ENCODE data around the gene RPP14.

The RPP14 gene

GRCh38 chr3:58355179-58355578 is 49.1 kb downstream of the RPP14 start:
- no peak for ATAC-seq
- TF ChIP-seq CREB5 (CRISPR knock-in tag; IDR thresholded peaks at IDR 0.05; ENCODE audit: low read depth) (no peak), ISL1 (CRISPR knock-in tag; IDR thresholded peaks at IDR 0.05) (no peak), TSHZ2 (CRISPR knock-in tag; IDR thresholded peaks at IDR 0.05) (no peak), ESRRG (CRISPR knock-in tag; IDR thresholded peaks at IDR 0.05) (no peak), PATZ1 (CRISPR knock-in tag; IDR thresholded peaks at IDR 0.05; ENCODE audit: borderline replicate concordance) (no peak), CSDC2 (CRISPR knock-in tag; IDR thresholded peaks at IDR 0.05) (no peak), ZFP3 (CRISPR knock-in tag; IDR thresholded peaks at IDR 0.05) (no peak), ZC3H10 (CRISPR knock-in tag; IDR thresholded peaks at IDR 0.05) (no peak), ZNF70 (CRISPR knock-in tag; IDR thresholded peaks at IDR 0.05) (no peak), RARB (CRISPR knock-in tag; IDR thresholded peaks at IDR 0.05) (no peak), ARNTL (CRISPR knock-in tag; IDR thresholded peaks at IDR 0.05; ENCODE audit: borderline replicate concordance, low read depth) (no peak), BACH2 (CRISPR knock-in tag; IDR thresholded peaks at IDR 0.05; ENCODE audit: borderline replicate concordance) (no peak), CSRNP3 (CRISPR knock-in tag; IDR thresholded peaks at IDR 0.05) (no peak), ZFP30 (CRISPR knock-in tag; IDR thresholded peaks at IDR 0.05) (no peak), PPARA (CRISPR knock-in tag; IDR thresholded peaks at IDR 0.05; ENCODE audit: borderline replicate concordance) (no peak), POU6F1 (CRISPR knock-in tag; IDR thresholded peaks at IDR 0.05; ENCODE audit: borderline replicate concordance, low read depth) (no peak), GLIS3 (CRISPR knock-in tag; IDR thresholded peaks at IDR 0.05) (no peak)

GRCh38 chr3:58356054-58356453 is 50.0 kb downstream of the RPP14 start:
- ATAC-seq: no peak

More at GRCh38 chr3:58356054-58356453, 50.0 kb downstream of the RPP14 start:
- TF ChIP-seq BACH2 (CRISPR knock-in tag; IDR thresholded peaks at IDR 0.05; ENCODE audit: borderline replicate concordance): no peak
- TF ChIP-seq ARNTL (CRISPR knock-in tag; IDR thresholded peaks at IDR 0.05; ENCODE audit: borderline replicate concordance, low read depth): no peak
- no peak for TF ChIP-seq TOX (CRISPR knock-in tag; IDR thresholded peaks at IDR 0.05; ENCODE audit: borderline replicate concordance)
- TF ChIP-seq ZNF70 (CRISPR knock-in tag; IDR thresholded peaks at IDR 0.05): no peak
- TF ChIP-seq ZNF565 (CRISPR knock-in tag; conservative IDR thresholded peaks at IDR 0.05; ENCODE audit: low read depth): no peak
- TF ChIP-seq PPARA (CRISPR knock-in tag; IDR thresholded peaks at IDR 0.05; ENCODE audit: borderline replicate concordance): no peak
- no peak for TF ChIP-seq OSR1 (CRISPR knock-in tag; IDR thresholded peaks at IDR 0.05)
- no peak for TF ChIP-seq TSHZ2 (CRISPR knock-in tag; IDR thresholded peaks at IDR 0.05)
- no peak for TF ChIP-seq RARB (CRISPR knock-in tag; IDR thresholded peaks at IDR 0.05)
- no peak for TF ChIP-seq ZNF8 (CRISPR knock-in tag; IDR thresholded peaks at IDR 0.05)
- TF ChIP-seq ZFP30 (CRISPR knock-in tag; IDR thresholded peaks at IDR 0.05): no peak
- no peak for TF ChIP-seq TCF4 (CRISPR knock-in tag; IDR thresholded peaks at IDR 0.05; ENCODE audit: borderline replicate concordance)
- no peak for TF ChIP-seq GLIS3 (CRISPR knock-in tag; IDR thresholded peaks at IDR 0.05)
- TF ChIP-seq ZC3H10 (CRISPR knock-in tag; IDR thresholded peaks at IDR 0.05): no peak
- TF ChIP-seq SNAI2 (CRISPR knock-in tag; IDR thresholded peaks at IDR 0.05): no peak
- TF ChIP-seq CREB5 (CRISPR knock-in tag; IDR thresholded peaks at IDR 0.05; ENCODE audit: low read depth): no peak

All from SK-N-SH treated with all-trans-retinoic acid at 6 μM for 48 hours (cell line).